ENCODE results near the gene FHAD1. TPM values are rescaled to one million over a fixed set of nuclear protein-coding genes. Genes with fewer than 3 reads are reported as not detected.

Gene FHAD1
- polyA plus RNA-seq, 3 donors: 0.67 to 0.69 TPM; not detected in 1

DNA sequence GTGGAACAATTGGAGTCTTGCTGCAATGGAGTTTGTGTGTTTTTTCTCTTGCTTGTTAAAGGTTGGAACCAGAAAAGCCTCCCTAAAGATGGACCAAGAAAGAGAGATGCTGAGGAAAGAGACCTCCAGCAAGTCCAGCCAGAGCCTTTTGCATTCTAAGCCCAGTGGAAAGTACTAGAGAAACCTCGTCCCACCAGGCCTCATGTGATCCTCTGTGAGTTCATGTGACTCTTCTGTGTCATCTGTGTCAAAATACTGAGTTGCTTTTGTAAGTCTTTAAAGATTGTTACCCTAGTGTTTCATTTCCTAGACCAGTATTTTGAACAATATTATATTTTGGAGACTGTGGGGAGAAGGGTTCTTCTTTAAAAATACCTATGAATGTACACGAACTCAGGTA, 150.2 kb downstream of the FHAD1 start:
- peaks cover 2 to 18% (median 8%) of the 10 kb centered on the region in 7 donors for H3K9me3 Mint-ChIP-seq
- WGBS (ENCODE audit: insufficient coverage): 50% methylated on average over 1 of the region's 2 CpGs
- Histone ChIP-seq H3K4me1 (ENCODE audit: control insufficient read depth in 1 of 2, insufficient read depth in 2 of 2, low read length in 2 of 2) (no peaks in the 10 kb centered on the region), H3K79me2 (ENCODE audit: insufficient read depth, low read length) (no peaks in the 10 kb centered on the region), H2AFZ (ENCODE audit: insufficient read depth, low read depth, low read length, poor library complexity, severe bottlenecking) (no peak overlapping the region), H3K4me2 (replicated peaks; ENCODE audit: extremely low read depth, low read length, poor library complexity, severe bottlenecking) (no peak overlapping the region), H3K36me3 (replicated peaks in 1 of 2; ENCODE audit: control insufficient read depth in 1 of 2, insufficient read depth in 2 of 2, low read length in 2 of 2) (no peaks in the 10 kb centered on the region), H3K9ac (ENCODE audit: insufficient read depth, low read length, poor library complexity, severe bottlenecking) (no peak overlapping the region), H3K27me3 (ENCODE audit: control insufficient read depth in 2 of 2, insufficient read depth in 2 of 2, low read length in 2 of 2) (no peaks in the 10 kb centered on the region), H4K20me1 (ENCODE audit: insufficient read depth, low read length) (no peaks in the 10 kb centered on the region), H3K9me3 (replicated peaks in 1 of 2; ENCODE audit: control insufficient read depth in 1 of 2, insufficient read depth in 1 of 2, low read length in 2 of 2) (peaks cover 5% of the 10 kb centered on the region in 2 donors), H3K27ac (ENCODE audit: low read depth in 1 of 2, low read length in 2 of 2) (no peak overlapping the region), H3K4me3 (replicated peaks in 1 of 3; ENCODE audit: low read depth in 2 of 3, low read length in 3 of 3) (no peak overlapping the region)
- no peak overlapping the region for H3K27ac Mint-ChIP-seq
- TF ChIP-seq, protein P1, sequence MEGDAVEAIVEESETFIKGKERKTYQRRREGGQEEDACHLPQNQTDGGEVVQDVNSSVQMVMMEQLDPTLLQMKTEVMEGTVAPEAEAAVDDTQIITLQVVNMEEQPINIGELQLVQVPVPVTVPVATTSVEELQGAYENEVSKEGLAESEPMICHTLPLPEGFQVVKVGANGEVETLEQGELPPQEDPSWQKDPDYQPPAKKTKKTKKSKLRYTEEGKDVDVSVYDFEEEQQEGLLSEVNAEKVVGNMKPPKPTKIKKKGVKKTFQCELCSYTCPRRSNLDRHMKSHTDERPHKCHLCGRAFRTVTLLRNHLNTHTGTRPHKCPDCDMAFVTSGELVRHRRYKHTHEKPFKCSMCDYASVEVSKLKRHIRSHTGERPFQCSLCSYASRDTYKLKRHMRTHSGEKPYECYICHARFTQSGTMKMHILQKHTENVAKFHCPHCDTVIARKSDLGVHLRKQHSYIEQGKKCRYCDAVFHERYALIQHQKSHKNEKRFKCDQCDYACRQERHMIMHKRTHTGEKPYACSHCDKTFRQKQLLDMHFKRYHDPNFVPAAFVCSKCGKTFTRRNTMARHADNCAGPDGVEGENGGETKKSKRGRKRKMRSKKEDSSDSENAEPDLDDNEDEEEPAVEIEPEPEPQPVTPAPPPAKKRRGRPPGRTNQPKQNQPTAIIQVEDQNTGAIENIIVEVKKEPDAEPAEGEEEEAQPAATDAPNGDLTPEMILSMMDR (IDR thresholded peaks at IDR 0.05): no peak
- no peaks in the 10 kb centered on the region for H3K36me3 Mint-ChIP-seq
- no peaks in the 10 kb centered on the region for H3K4me1 Mint-ChIP-seq
- H3K27me3 Mint-ChIP-seq (ENCODE audit: low read depth in 3 of 3): peaks cover 1 to 5% (median 2%) of the 10 kb centered on the region in 3 donors
- H3K4me3 Mint-ChIP-seq: no peak overlapping the region
- intact Hi-C loops (cut with micrococcal nuclease): loop anchor here in 1 of 2 donors (5.0 kb wide), 1 partner anchor 55 kb away; no protein-coding TSS in a partner anchor
- no peak for DNase-seq

DNA sequence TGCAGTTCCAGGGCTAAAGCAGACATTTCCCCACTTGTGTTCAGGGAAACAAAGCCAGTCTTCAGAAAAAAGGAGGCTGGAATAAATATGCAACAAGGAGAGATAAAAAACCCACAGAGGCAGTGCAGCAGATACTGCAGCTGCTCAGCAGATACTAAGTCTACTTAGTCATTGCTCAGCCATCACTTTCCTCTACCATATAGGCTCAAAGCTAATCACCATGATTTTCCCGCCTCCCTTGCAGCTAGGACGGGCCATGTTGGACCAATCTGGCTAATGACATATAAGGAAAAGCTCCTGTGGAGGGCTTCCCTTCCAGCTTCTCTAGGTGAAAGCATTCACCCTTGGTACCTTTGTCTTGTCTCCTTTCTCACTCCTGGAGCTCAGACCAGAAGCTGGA, 152.7 kb downstream of the FHAD1 start:
- Histone ChIP-seq H3K27ac (ENCODE audit: low read depth in 1 of 2, low read length in 2 of 2) (no peak overlapping the region), H3K4me3 (replicated peaks in 1 of 3; ENCODE audit: low read depth in 2 of 3, low read length in 3 of 3) (no peak overlapping the region), H3K36me3 (replicated peaks in 1 of 2; ENCODE audit: control insufficient read depth in 1 of 2, insufficient read depth in 2 of 2, low read length in 2 of 2) (no peaks in the 10 kb centered on the region), H3K9ac (ENCODE audit: insufficient read depth, low read length, poor library complexity, severe bottlenecking) (no peak overlapping the region), H2AFZ (ENCODE audit: insufficient read depth, low read depth, low read length, poor library complexity, severe bottlenecking) (no peak overlapping the region), H3K79me2 (ENCODE audit: insufficient read depth, low read length) (no peaks in the 10 kb centered on the region), H3K4me1 (ENCODE audit: control insufficient read depth in 1 of 2, insufficient read depth in 2 of 2, low read length in 2 of 2) (no peaks in the 10 kb centered on the region), H4K20me1 (ENCODE audit: insufficient read depth, low read length) (no peaks in the 10 kb centered on the region), H3K4me2 (replicated peaks; ENCODE audit: extremely low read depth, low read length, poor library complexity, severe bottlenecking) (no peak overlapping the region), H3K9me3 (replicated peaks in 1 of 2; ENCODE audit: control insufficient read depth in 1 of 2, insufficient read depth in 1 of 2, low read length in 2 of 2) (peaks cover 5% of the 10 kb centered on the region in 2 donors), H3K27me3 (ENCODE audit: control insufficient read depth in 2 of 2, insufficient read depth in 2 of 2, low read length in 2 of 2) (no peaks in the 10 kb centered on the region)
- H3K9me3 Mint-ChIP-seq: peaks cover 2 to 18% (median 8%) of the 10 kb centered on the region in 7 donors
- H3K27ac Mint-ChIP-seq: no peak overlapping the region
- TF ChIP-seq, protein P1 (IDR thresholded peaks at IDR 0.05): no peak
- no peak for DNase-seq
- no peaks in the 10 kb centered on the region for H3K36me3 Mint-ChIP-seq
- intact Hi-C loops (cut with micrococcal nuclease): loop anchor here in 1 of 2 donors (5.0 kb wide), 1 partner anchor 53 kb away; no protein-coding TSS in a partner anchor
- H3K27me3 Mint-ChIP-seq (ENCODE audit: low read depth in 3 of 3): peaks cover 0 to 6% (median 1%) of the 10 kb centered on the region in 3 donors
- 100% methylated on average over 1 of the region's 2 CpGs for WGBS (ENCODE audit: insufficient coverage)
- no peak overlapping the region for H3K4me3 Mint-ChIP-seq
- no peaks in the 10 kb centered on the region for H3K4me1 Mint-ChIP-seq
